DOHH2 (cell line): ENCODE data around the gene MTMR6.

Experiments used
- H3F3A ChIP-seq: fragments of 200-600 bp; sonication (generic), shearing (Covaris generic); 2 replicates; pipeline ENCODE4 v1.6.0; 2016; ENCODE audit warnings: antibody characterized with exemption, mild to moderate bottlenecking; ENCODE audit not compliant: control insufficient read depth, insufficient read depth
- H3K27ac ChIP-seq: fragments of 200-600 bp; sonication (generic); 2 replicates; pipeline ENCODE4 v1.5.1; 2014; ENCODE audit warnings: low read depth, mild to moderate bottlenecking, low read length, moderate library complexity
- H3K27me3 ChIP-seq: fragments of 200-600 bp; sonication (generic); 2 replicates; pipeline ENCODE4 v1.6.1; 2014; ENCODE audit warnings: mild to moderate bottlenecking, low read length, mixed read lengths; ENCODE audit not compliant: control insufficient read depth
- H3K36me3 ChIP-seq: fragments of 200-600 bp; sonication (generic); 2 replicates; pipeline ENCODE4 v1.6.1; 2014; ENCODE audit warnings: mild to moderate bottlenecking, low read length, moderate library complexity, mixed read lengths; ENCODE audit not compliant: control insufficient read depth
- H3K4me1 ChIP-seq: fragments of 200-600 bp; sonication (generic); 2 replicates; pipeline ENCODE4 v1.6.1; 2014; ENCODE audit warnings: mild to moderate bottlenecking, low read length, mixed read lengths; ENCODE audit not compliant: control insufficient read depth
- H3K4me2 ChIP-seq: fragments of 200-600 bp; sonication (generic); 2 replicates; pipeline ENCODE4 v1.6.0; 2014; ENCODE audit warnings: mild to moderate bottlenecking, low read length, moderate library complexity
- H3K4me3 ChIP-seq: fragments of 200-600 bp; sonication (generic); 2 replicates; pipeline ENCODE4 v1.5.1; 2014; ENCODE audit warnings: mild to moderate bottlenecking, low read length, mixed read lengths
- H3K79me2 ChIP-seq: fragments of 200-600 bp; sonication (generic); 2 replicates; pipeline ENCODE4 v1.6.1; 2014; ENCODE audit warnings: mild to moderate bottlenecking, low read length, mixed read lengths; ENCODE audit not compliant: control insufficient read depth
- H3K9me2 ChIP-seq: fragments of 200-600 bp; sonication (generic); replicated peaks from 2 replicates; pipeline ENCODE4 v1.6.1; 2014; ENCODE audit warnings: mild to moderate bottlenecking, low read length, mixed read lengths; ENCODE audit not compliant: control insufficient read depth
- H3K9me3 ChIP-seq: fragments of 200-600 bp; sonication (generic); 2 replicates; pipeline ENCODE4 v1.6.1; 2014; ENCODE audit warnings: antibody characterized with exemption, low read length, mixed read lengths; ENCODE audit not compliant: control insufficient read depth, insufficient read depth
- H4K20me1 ChIP-seq: fragments of 200-600 bp; sonication (generic); 2 replicates; pipeline ENCODE4 v1.6.0; 2014; ENCODE audit warnings: low read depth, mild to moderate bottlenecking, antibody characterized with exemption, low read length, moderate library complexity; ENCODE audit not compliant: control insufficient read depth, insufficient read depth
- EZH2phosphoT487 ChIP-seq: fragments of 200-600 bp; sonication (generic); IDR thresholded peaks from 2 replicates; pipeline ENCODE4 v1.6.1; 2017; ENCODE audit warnings: borderline replicate concordance, mild to moderate bottlenecking, antibody characterized with exemption, low read length, moderate library complexity, mixed read lengths
- TF ChIP-seq, protein P1 (sequence below): fragments of 200-600 bp; sonication (generic); IDR thresholded peaks from one replicate; pipeline ENCODE4 v1.5.1; 2014; ENCODE audit warnings: antibody characterized with exemption, mild to moderate bottlenecking, low read depth, low read length; ENCODE audit not compliant: poor library complexity, severe bottlenecking

The MTMR6 gene

DNA sequence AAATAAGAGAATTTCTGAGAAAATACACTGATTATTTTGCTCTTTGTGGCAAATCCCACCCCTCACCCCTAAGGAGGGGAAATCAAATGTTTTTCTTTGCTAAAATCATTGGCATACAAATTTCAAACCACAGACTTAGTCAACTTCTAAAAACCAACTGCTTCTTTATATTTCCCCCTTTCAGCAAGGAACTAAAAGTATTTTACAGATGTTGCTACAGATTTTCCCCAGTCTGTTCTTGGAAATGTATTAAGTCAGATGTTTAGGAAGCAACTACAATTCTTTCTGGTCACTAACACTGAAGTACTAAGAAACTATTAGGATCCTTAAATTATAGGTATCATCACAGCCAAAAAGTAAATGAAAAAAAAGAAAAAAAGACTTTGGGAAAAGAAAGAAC lies 6.9 kb downstream of the MTMR6 start:
- Histone ChIP-seq H3K9me3 (no peaks in the 10 kb centered on the region), H3K27ac (no peak overlapping the region), H3K79me2 (peaks cover 98% of the 10 kb centered on the region), H3K4me2 (no peak overlapping the region), H3K4me3 (no peak overlapping the region), H3F3A (no peaks in the 10 kb centered on the region), H3K9me2 (no peaks in the 10 kb centered on the region), H3K36me3 (peaks cover 30% of the 10 kb centered on the region), H4K20me1 (peaks cover 7% of the 10 kb centered on the region; the same call in 1 of the 2 replicates), H3K4me1 (peaks cover 31% of the 10 kb centered on the region), H3K27me3 (no peaks in the 10 kb centered on the region)
- TF ChIP-seq, protein P1, sequence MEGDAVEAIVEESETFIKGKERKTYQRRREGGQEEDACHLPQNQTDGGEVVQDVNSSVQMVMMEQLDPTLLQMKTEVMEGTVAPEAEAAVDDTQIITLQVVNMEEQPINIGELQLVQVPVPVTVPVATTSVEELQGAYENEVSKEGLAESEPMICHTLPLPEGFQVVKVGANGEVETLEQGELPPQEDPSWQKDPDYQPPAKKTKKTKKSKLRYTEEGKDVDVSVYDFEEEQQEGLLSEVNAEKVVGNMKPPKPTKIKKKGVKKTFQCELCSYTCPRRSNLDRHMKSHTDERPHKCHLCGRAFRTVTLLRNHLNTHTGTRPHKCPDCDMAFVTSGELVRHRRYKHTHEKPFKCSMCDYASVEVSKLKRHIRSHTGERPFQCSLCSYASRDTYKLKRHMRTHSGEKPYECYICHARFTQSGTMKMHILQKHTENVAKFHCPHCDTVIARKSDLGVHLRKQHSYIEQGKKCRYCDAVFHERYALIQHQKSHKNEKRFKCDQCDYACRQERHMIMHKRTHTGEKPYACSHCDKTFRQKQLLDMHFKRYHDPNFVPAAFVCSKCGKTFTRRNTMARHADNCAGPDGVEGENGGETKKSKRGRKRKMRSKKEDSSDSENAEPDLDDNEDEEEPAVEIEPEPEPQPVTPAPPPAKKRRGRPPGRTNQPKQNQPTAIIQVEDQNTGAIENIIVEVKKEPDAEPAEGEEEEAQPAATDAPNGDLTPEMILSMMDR = no peak
- no peak for TF ChIP-seq EZH2phosphoT487

DNA sequence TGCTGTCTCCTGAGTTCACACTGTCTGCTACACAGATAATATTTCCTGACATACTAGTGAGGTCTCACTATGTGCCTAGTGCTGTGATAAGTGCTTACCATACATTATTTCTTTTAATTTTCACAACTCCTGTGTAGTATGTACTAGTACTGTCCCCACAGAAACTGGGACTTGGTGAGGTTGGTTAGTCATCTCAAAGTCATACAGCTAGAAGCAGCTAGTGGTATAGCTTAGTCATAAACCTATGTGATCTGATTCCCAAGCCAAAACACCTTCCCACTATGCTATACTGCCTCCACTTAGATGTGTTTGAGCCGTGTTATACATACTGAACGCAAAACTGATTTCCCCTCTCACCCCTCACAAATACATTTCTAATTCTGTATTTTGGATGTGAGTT lies 10.5 kb downstream of the MTMR6 start:
- Histone ChIP-seq H3F3A (no peaks in the 10 kb centered on the region), H3K36me3 (peaks cover 25% of the 10 kb centered on the region), H3K9me2 (no peaks in the 10 kb centered on the region), H3K9me3 (no peaks in the 10 kb centered on the region), H3K4me1 (peaks cover 16% of the 10 kb centered on the region), H3K27me3 (no peaks in the 10 kb centered on the region), H3K4me3 (no peak overlapping the region), H4K20me1 (peaks cover 2% of the 10 kb centered on the region; the same call in 1 of the 2 replicates), H3K79me2 (peaks cover 73% of the 10 kb centered on the region), H3K4me2 (no peak overlapping the region), H3K27ac (no peak overlapping the region)
- TF ChIP-seq, protein P1 = no peak
- TF ChIP-seq EZH2phosphoT487 = no peak

DNA sequence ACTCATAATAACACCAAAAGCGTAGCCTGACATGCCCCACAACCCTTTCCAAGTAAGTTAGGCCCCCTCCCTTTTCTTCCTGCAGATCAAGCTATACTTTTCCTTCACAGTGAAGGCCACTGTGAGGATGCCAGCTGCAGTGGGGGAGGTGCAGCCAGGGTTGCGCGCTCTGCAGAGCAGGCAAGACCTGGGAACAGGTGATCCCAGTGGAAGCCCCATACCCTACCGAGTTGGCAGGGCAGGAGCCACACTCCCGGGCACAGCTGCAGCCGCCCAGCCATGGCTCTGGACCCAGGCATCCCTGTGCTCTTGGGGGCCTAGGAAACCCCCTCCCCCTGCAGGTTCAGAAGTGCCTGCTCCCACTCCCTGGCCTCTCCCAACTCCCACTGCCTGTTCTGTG lies 18.7 kb downstream of the MTMR6 start:
- H3K27me3 ChIP-seq = no peaks in the 10 kb centered on the region
- no peak overlapping the region for H3K4me2 ChIP-seq
- no peak overlapping the region for H3K27ac ChIP-seq
- no peaks in the 10 kb centered on the region for H3F3A ChIP-seq
- TF ChIP-seq EZH2phosphoT487 = no peak
- TF ChIP-seq, protein P1 = no peak
- H3K9me3 ChIP-seq = no peaks in the 10 kb centered on the region
- H3K36me3 ChIP-seq = peaks cover 69% of the 10 kb centered on the region
- H3K79me2 ChIP-seq = peaks cover 11% of the 10 kb centered on the region
- no peak overlapping the region for H3K4me3 ChIP-seq
- H3K9me2 ChIP-seq = no peaks in the 10 kb centered on the region
- no peaks in the 10 kb centered on the region for H3K4me1 ChIP-seq
- H4K20me1 ChIP-seq = peaks cover 5% of the 10 kb centered on the region; the same call in 1 of the 2 replicates
